Mononuclear cell (primary cell): ENCODE data around the gene SLC22A7. TPM values are rescaled to one million over a fixed set of nuclear protein-coding genes. Genes with fewer than 3 reads are reported as not detected.

ENCODE experiments used
- H3K27me3 ChIP-seq: 2 replicates; pipeline ENCODE4 v1.6.0; 2011; ENCODE audit warnings: low read length, control low read depth; ENCODE audit not compliant: insufficient read depth
- H3K4me1 ChIP-seq: 2 replicates; pipeline ENCODE4 v1.5.1; 2011; ENCODE audit warnings: mild to moderate bottlenecking, low read length, control low read depth; ENCODE audit not compliant: insufficient read depth
- H3K4me3 ChIP-seq: 2 replicates; pipeline ENCODE4 v1.5.1; 2011; ENCODE audit warnings: mild to moderate bottlenecking, low read length, moderate library complexity
- H3K9me3 ChIP-seq: 2 replicates; pipeline ENCODE4 v1.5.1; 2011; ENCODE audit warnings: low read depth, mild to moderate bottlenecking, control low read depth, low read length
- total RNA-seq: library from RNA; depleted of rRNA; stranded (reverse); fragments of >200 nt; gene quantifications from one replicate; pipeline ENCODE4 v1.2.3, GENCODE V29; 2012

The SLC22A7 gene
- total RNA-seq, 1 donor = not detected

DNA sequence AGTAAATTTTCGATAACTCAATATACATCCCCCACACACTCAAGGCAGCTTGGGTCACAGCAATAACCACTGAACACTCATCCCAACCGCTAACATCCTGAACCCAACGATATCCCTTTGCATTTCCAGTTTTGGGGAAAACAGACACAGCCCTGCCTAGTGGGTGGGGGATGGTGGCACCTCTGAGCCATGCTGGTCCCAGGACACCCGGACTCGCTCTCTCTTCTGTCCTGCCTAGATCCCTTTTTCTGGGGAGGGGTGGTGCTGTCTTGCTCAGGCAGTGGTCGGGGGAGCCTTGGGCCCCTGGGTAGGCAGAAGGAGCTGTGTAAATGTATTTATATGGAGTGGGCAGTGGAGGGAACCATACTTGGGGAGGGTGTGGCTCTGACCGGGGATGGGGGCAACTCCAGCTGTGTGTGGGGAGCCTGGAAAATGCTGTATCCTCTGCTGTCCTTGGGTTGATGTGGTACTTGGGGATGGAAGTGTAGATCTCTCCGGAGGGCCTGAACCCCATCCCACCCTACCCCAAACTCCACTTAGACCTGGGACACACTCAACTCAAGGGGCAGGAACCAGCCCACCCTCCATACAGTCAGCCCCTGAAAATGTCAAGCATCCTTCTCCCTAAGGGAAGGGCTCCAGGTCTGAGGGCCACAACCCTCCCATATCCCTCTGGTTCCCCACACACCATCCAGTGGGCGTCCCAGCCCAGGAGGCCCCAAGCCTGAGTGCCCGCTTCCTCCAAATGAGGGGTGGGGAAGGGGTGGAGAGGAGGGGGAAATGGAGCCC is 23.7 kb upstream of the SLC22A7 start:
- H3K27me3 ChIP-seq = peaks cover 35% of the 10 kb centered on the region
- no peak overlapping the region for H3K4me3 ChIP-seq
- peaks cover 25% of the 10 kb centered on the region for H3K4me1 ChIP-seq
- no peaks in the 10 kb centered on the region for H3K9me3 ChIP-seq

DNA sequence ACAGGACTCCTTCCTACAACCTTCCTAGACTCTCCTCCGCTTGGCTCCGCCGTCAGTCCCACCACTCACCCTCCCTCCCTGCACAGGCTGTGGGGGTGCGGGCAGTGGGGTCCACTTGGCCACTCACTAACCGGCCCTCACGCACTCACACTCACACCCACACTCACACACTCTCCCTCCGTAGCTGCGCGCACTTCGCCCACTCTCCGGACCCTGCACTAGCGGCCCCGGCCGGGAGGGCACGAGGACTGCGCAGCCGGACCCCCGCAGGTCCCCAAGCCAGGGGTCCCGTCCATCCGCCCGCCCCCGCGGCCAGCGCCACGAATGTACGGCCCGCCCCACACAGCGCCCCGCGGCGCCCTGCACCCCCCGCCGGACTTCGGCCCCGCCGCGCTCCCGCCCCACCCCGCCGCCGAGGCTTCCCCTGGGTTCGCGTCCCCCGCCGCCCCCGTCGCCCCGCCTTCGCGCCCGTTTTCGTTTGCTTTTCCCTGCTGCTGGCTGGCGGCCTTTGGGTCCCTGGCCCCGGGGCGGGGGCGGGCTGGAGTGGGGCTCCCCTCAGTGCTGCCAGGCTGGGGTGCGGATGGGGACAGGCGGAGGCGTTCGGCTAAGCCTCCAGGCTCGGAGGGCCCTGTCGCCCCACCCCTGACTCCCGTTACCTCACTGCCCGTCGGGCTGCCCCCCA is 23.0 kb upstream of the SLC22A7 start:
- Histone ChIP-seq H3K27me3 (peaks cover 35% of the 10 kb centered on the region), H3K9me3 (no peaks in the 10 kb centered on the region), H3K4me3 (no peak overlapping the region), H3K4me1 (peaks cover 21% of the 10 kb centered on the region)

DNA sequence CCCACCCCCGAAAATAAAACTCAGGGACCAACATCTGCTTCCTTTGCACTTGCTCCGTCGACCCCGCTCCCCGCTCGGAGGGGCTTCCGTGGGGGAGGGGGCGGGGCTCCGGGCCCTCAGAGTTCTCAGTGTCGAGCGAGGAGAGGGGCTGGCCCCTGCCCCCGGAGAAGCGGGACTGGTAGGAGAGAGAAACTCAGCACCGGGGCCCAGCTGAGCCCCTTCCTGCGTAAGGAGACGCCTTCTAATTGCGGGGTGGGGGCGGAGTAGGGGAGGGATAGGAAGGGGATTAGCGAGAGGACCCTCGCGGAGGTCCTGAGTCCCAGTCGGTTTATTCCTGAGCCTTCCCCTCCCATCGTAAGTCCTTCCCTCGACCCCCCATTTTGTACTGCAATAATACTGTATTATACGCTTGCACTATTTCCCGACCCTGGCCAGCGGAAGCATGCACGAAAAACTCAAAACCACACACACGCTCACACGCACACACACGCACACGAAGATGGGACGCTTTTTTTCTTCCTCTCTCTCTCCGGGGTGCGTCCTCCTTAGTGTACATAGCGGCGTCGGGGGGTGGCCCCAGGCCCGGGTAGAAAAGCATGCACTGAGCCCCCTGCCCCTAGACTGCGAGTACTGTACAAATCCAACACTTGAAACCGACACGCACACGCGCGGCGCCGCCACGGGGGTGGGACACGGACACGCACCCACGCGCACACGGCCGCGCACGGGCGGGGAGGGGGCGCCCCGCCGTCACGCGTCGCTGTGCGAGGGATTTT is 22.1 kb upstream of the SLC22A7 start:
- Histone ChIP-seq H3K27me3 (peaks cover 35% of the 10 kb centered on the region), H3K4me3 (peak overlapping the region; percentile 12)

DNA sequence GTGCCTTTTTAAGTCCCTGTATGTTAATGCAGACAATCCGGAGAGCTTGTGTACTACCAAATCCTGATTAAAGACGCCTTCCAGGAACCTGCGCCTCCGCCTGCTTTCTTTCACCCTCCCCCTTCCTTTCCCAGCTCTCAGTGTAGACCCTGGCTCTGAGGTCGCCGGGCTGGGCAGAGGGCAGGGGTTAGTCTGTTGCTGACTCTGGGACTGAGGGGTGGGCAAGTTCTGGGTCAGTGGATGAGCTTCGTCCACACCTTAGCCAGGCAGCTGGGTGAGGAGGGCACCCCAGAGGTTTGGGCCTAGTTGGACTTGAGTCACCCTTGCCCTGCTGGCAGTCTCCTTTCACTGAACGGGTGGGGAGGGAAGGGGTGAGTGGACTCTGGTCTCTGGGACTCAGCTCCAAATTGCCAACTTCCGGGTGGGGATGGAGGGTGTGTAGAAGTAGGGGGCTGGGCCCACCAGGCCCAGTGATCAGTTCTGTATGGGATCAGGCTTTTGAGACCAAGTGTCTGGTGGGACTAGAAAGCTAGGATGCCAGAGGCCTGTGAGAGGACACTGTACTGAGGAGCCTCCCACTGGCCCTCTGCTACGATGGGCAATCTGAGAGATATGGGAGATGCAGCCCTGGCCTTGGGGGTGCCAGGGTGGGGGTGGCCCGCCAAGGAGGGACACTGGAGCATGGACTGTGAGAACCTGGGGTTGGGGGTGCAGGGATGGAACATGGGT is 21.3 kb upstream of the SLC22A7 start:
- H3K4me3 ChIP-seq = no peak overlapping the region

More for the DNA sequence above, 22.1 kb upstream of the SLC22A7 start:
- H3K9me3 ChIP-seq = no peaks in the 10 kb centered on the region
- H3K4me1 ChIP-seq = peaks cover 19% of the 10 kb centered on the region

DNA sequence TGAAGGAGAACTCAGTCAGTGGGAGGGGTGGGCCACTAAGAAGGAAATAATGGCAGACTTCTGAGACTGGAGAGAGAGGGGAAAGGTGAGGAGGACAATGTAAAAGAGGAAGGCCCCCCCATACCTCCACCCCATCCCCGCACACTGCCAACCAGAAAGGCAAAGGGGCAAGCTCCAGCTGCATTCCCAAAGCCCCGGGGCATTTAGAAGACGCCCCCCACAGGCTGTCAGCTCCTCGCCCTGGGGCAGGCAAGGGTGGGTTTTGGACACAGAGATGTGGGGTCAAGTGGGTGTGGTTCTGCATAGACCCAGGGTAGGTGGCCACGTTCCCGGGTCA is 20.8 kb upstream of the SLC22A7 start:
- peaks cover 35% of the 10 kb centered on the region for H3K27me3 ChIP-seq
- H3K4me1 ChIP-seq = peaks cover 14% of the 10 kb centered on the region
- no peaks in the 10 kb centered on the region for H3K9me3 ChIP-seq
- no peak overlapping the region for H3K4me3 ChIP-seq

More for the DNA sequence above, 21.3 kb upstream of the SLC22A7 start:
- H3K9me3 ChIP-seq = no peaks in the 10 kb centered on the region
- H3K4me1 ChIP-seq = peaks cover 14% of the 10 kb centered on the region
- H3K27me3 ChIP-seq = peaks cover 35% of the 10 kb centered on the region

DNA sequence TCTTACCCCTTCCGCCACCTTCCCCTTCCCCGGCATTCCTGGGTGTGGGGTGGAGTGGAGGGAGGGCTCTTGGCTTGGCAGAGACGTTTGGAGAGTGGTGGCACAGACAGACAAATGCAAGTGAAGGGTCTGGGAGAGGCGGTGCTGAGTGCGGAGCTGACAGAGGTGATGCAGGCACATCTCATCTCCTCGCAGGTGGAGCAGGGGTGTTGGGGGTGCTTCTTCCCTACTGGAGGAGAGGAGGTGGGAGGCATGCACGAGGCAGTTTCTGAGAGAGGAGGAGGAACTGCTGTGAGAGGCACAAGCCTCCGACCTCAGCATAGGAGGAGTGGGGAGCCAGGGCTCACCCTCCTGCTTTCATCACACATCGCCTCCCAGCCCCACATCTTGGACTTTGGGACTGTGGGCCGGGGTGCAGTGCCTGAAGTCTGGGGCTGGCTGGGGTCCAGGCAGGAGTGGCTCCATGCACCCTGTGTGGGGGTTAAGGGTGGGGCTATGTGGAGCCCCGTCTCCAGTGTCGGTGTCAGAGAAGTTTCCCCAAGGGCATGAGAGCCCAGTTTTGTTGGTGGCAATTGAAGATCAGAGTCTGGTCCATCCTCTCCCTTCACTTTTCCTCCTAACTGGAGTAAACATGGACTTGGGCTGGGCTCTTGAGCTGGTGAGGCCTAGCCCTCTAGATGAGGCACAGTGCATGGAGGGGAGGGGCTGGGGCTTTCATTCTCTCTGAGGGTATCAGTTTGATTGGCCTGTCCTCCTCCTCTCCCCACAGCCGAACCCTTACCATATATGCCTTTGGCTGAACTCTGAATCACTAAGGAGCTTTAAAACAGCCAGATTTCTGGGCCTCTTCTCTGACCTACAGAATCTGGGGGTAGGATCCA is 20.2 kb upstream of the SLC22A7 start:
- Histone ChIP-seq H3K4me1 (peaks cover 14% of the 10 kb centered on the region), H3K9me3 (no peaks in the 10 kb centered on the region), H3K27me3 (peaks cover 35% of the 10 kb centered on the region), H3K4me3 (no peak overlapping the region)

DNA sequence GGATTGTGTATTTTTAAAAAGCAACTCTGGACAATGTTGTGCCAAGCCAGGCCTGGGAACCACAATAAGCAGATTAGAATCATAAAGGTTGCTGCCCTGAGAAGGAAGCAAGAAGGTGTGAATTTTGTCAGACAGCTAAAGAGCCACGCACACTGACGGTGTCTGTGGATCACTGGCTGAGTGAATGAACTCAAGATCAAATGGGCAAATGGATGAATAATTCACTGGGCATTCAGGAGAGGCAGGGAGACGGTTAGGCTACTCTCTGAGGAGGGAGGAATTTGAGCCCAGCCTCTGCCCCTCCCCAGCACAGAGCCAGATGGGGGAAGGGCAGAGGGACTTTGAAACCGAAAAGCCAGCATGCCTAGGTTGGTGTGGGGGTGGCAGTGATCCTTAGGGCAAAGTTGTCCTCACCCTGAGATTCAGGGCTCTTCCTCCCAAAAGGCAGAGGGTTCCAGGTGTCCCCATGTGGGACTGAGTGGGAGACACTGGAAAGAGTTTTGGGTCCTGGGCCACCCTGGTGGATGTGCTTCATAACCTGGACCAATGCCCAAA is 19.5 kb upstream of the SLC22A7 start:
- H3K4me3 ChIP-seq = no peak overlapping the region
- peaks cover 14% of the 10 kb centered on the region for H3K4me1 ChIP-seq
- peaks cover 30% of the 10 kb centered on the region for H3K27me3 ChIP-seq
- no peaks in the 10 kb centered on the region for H3K9me3 ChIP-seq

DNA sequence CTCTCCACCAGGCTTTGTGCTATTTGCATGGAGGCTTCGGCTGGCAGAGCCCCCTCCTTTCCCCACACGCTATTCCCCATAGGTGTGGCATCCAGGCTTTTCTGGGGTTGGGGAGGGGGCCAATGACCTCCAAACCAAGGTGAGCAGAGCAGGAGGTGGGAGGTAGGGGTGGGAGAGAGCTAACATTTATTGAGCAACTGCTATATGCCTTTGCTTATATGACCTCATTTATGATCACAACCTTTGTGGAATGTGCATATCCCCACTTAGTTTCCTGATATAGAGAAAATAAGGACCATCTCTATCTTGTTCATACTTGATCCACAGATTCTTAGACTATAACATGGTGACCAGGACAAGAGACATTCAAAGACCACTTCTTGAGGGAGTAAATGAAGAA is 17.8 kb upstream of the SLC22A7 start:
- no peaks in the 10 kb centered on the region for H3K9me3 ChIP-seq
- H3K4me1 ChIP-seq = peaks cover 14% of the 10 kb centered on the region
- peaks cover 16% of the 10 kb centered on the region for H3K27me3 ChIP-seq

DNA sequence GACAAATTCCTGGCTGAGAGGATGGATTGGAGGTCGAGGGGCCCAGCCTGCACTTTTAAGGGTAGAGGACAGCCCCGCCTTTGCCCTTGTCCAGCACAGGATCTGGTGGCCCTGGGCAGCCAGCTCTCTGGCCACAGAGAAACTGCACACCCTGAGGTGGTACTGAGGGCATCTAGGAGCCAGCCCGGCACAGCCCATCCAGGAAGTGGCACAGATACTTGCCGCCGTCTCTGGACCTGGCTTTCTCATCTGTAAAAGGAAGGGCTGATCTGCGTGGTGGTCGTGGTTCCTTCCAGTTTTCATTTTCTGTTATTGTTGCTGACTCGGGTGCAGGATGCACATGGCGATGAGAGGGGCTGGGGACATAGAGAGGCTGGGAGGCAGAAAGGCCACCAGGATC is 16.0 kb upstream of the SLC22A7 start:
- H3K9me3 ChIP-seq = no peaks in the 10 kb centered on the region
- no peak overlapping the region for H3K4me3 ChIP-seq
- peaks cover 7% of the 10 kb centered on the region for H3K27me3 ChIP-seq
- H3K4me1 ChIP-seq = no peaks in the 10 kb centered on the region

More for the DNA sequence above, 17.8 kb upstream of the SLC22A7 start:
- H3K4me3 ChIP-seq = no peak overlapping the region

DNA sequence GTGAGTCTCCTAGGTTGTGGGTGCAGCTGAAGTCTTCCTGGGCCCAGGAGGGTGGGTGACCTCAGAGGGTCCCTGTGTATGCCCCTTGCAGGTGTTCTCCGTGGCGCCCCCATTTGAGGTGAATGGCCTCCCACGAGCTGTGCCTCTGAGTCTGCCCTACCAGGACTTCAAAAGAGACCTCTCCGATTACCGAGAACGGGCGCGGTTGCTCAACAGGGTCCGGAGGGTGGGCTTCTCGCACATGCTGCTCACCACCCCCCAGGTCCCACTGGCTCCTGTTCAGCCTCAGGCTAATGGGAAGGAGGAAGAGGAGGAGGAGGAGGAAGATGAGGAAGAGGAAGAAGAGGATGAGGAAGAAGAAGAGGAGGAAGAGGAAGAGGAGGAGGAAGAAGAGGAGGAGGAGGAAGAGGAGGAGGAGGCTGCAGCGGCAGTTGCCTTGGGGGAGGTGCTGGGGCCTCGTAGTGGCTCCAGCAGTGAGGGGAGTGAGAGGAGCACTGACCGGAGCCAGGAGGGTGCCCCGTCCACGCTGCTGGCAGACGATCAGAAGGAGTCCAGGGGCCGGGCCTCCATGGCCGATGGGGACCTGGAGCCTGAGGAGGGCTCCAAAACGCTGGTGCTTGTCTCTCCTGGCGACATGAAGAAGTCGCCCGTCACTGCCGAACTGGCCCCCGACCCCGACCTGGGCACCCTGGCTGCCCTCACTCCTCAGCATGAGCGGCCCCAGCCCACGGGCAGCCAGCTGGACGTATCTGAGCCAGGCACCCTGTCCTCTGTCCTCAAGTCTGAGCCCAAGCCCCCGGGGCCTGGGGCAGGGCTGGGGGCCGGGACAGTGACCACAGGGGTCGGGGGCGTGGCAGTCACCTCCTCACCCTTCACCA is 15.2 kb upstream of the SLC22A7 start:
- peaks cover 5% of the 10 kb centered on the region for H3K27me3 ChIP-seq

DNA sequence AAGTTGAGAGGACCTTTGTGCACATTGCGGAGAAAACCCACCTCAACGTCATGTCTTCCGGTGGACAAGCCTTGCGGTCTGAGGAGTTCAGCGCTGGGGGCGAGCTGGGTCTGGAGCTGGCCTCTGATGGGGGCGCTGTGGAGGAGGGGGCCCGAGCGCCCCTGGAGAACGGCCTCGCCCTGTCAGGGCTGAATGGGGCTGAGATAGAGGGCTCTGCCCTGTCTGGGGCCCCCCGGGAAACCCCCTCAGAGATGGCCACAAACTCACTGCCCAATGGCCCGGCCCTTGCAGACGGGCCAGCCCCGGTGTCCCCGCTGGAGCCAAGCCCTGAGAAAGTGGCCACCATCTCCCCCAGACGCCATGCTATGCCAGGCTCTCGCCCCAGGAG is 14.6 kb upstream of the SLC22A7 start:
- Histone ChIP-seq H3K27me3 (peaks cover 5% of the 10 kb centered on the region), H3K9me3 (no peaks in the 10 kb centered on the region), H3K4me3 (no peak overlapping the region), H3K4me1 (no peaks in the 10 kb centered on the region)

More for the DNA sequence above, 15.2 kb upstream of the SLC22A7 start:
- Histone ChIP-seq H3K9me3 (no peaks in the 10 kb centered on the region), H3K4me1 (no peaks in the 10 kb centered on the region), H3K4me3 (no peak overlapping the region)

DNA sequence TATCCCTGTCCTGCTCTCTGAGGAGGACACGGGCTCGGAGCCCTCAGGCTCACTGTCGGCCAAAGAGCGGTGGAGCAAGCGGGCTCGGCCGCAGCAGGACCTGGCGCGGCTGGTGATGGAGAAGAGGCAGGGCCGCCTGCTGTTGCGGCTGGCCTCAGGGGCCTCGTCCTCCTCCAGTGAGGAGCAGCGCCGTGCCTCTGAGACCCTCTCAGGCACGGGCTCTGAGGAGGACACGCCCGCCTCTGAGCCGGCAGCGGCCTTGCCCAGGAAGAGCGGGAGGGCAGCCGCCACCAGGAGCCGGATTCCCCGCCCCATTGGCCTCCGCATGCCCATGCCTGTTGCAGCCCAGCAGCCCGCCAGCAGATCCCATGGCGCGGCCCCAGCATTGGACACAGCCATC is 14.2 kb upstream of the SLC22A7 start:
- Histone ChIP-seq H3K4me1 (no peaks in the 10 kb centered on the region), H3K4me3 (no peak overlapping the region), H3K9me3 (no peaks in the 10 kb centered on the region), H3K27me3 (peaks cover 5% of the 10 kb centered on the region)
